HepG2 (cell line): Measurements from ENCODE around the gene CD276. TPM values are rescaled to one million over a fixed set of nuclear protein-coding genes. Genes with fewer than 3 reads are reported as not detected.

Experiments used
- HES4 ChIP-seq: sonication (generic); formaldehyde crosslinking; IDR thresholded peaks from 2 replicates; pipeline ENCODE4 v1.9.0; 2021; ENCODE audit warnings: mild to moderate bottlenecking, missing genetic modification reagents, borderline replicate concordance
- HNRNPL ChIP-seq: fragments of 200-400 bp; formaldehyde crosslinking; IDR thresholded peaks from 2 replicates; pipeline ENCODE4 v1.6.1; 2017; ENCODE audit warnings: mild to moderate bottlenecking, low read depth, low read length
- MAZ ChIP-seq, 2 experiments: sonication (generic) in 1 of 2; formaldehyde crosslinking in 1 of 2; IDR thresholded peaks; 2 replicates each; pipeline versions ENCODE4 v1.5.0 to v1.6.1; 2012 to 2020; ENCODE audit warnings: low read depth in 2 of 2, mild to moderate bottlenecking in 2 of 2, borderline replicate concordance in 1 of 2, improper control_type of control experiment in 1 of 2, low read length in 1 of 2, missing genetic modification reagents in 1 of 2, moderate library complexity in 1 of 2
- PHF8 ChIP-seq: sonication (generic); formaldehyde crosslinking; IDR thresholded peaks from 2 replicates; pipeline ENCODE4 v1.5.0; 2020; ENCODE audit warnings: missing genetic modification reagents
- SAP130 ChIP-seq: IDR thresholded peaks from 2 replicates; pipeline ENCODE4 v1.6.1; 2016; ENCODE audit warnings: low read depth
- SMC3 ChIP-seq: IDR thresholded peaks from 2 replicates; pipeline ENCODE4 v1.6.1; 2011; ENCODE audit warnings: low read length, improper control_type of control experiment
- SP4 ChIP-seq: sonication (generic); formaldehyde crosslinking; IDR thresholded peaks from 2 replicates; pipeline ENCODE4 v1.8.1; 2023; ENCODE audit warnings: mild to moderate bottlenecking, missing genetic modification reagents
- TCF12 ChIP-seq, 2 experiments: fragments of 450-650 bp in 1 of 2; sonication (generic) in 1 of 2; formaldehyde crosslinking in 1 of 2; IDR thresholded peaks; 2 replicates each; pipeline versions ENCODE4 v1.6.1 to v1.8.0; 2017 to 2022; ENCODE audit warnings: antibody characterized with exemption in 1 of 2, mild to moderate bottlenecking in 1 of 2, missing genetic modification reagents in 1 of 2, moderate library complexity in 1 of 2
- YEATS4 ChIP-seq: sonication (generic); formaldehyde crosslinking; IDR thresholded peaks from 2 replicates; pipeline ENCODE4 v1.4.0; 2020; ENCODE audit warnings: missing genetic modification reagents, borderline replicate concordance
- ZKSCAN1 ChIP-seq: fragments of 150-350 bp; IDR thresholded peaks from 2 replicates; pipeline ENCODE4 v1.6.1; 2014; ENCODE audit warnings: low read length
- ZNF34 ChIP-seq: sonication (generic); formaldehyde crosslinking; IDR thresholded peaks from 2 replicates; pipeline ENCODE4 v1.4.0; 2020; ENCODE audit warnings: mild to moderate bottlenecking, missing genetic modification reagents, borderline replicate concordance
- ZNF414 ChIP-seq: sonication (generic); formaldehyde crosslinking; IDR thresholded peaks from 2 replicates; pipeline ENCODE4 v1.5.0; 2020; ENCODE audit warnings: missing genetic modification reagents
- ZNF446 ChIP-seq: sonication (generic); formaldehyde crosslinking; IDR thresholded peaks from 2 replicates; pipeline ENCODE4 v1.5.0; 2020; ENCODE audit warnings: mild to moderate bottlenecking, missing genetic modification reagents
- ZNF547 ChIP-seq: sonication (generic); formaldehyde crosslinking; IDR thresholded peaks from 2 replicates; pipeline ENCODE4 v1.5.1; 2020; ENCODE audit warnings: mild to moderate bottlenecking, missing genetic modification reagents
- ZNF687 ChIP-seq: sonication (generic); formaldehyde crosslinking; IDR thresholded peaks from 2 replicates; pipeline ENCODE4 v1.5.1; 2020; ENCODE audit warnings: mild to moderate bottlenecking, missing genetic modification reagents, moderate library complexity
- ZNF75D ChIP-seq: sonication (generic); formaldehyde crosslinking; IDR thresholded peaks from 2 replicates; pipeline ENCODE4 v1.8.1; 2023; ENCODE audit warnings: missing genetic modification reagents, mild to moderate bottlenecking, borderline replicate concordance
- ZNF777 ChIP-seq: sonication (generic); formaldehyde crosslinking; IDR thresholded peaks from 2 replicates; pipeline ENCODE4 v1.4.0; 2020; ENCODE audit warnings: missing genetic modification reagents
- ZNF883 ChIP-seq: sonication (generic); formaldehyde crosslinking; IDR thresholded peaks from 2 replicates; pipeline ENCODE4 v1.5.1; 2020; ENCODE audit warnings: mild to moderate bottlenecking, missing genetic modification reagents; ENCODE audit errors: not compliant biosample characterization
- polyA plus RNA-seq, 8 experiments: library from polyadenylated mRNA; depleted of rRNA in 3 of 8; stranded (reverse) in 7 of 8; unstranded in 1 of 8; fragments of >200 nt; fragmentation: Illumina TruSeq in 4 of 8; extraction: Trizol in 4 of 8; gene quantifications; 2 replicates each; pipeline versions ENCODE4 v1.2.1 to v1.2.3, GENCODE V29; 2011 to 2016; ENCODE audit warnings: low read depth in 4 of 8, missing spikeins in 1 of 8, mixed read lengths in 1 of 8; ENCODE audit not compliant: insufficient read depth in 1 of 8
- total RNA-seq, 5 experiments: library from RNA; depleted of rRNA; stranded (reverse); fragments of >200 nt; fragmentation: Illumina TruSeq; extraction: Trizol; gene quantifications; 2 replicates each; pipeline ENCODE4 v1.2.3, GENCODE V29; 2016; ENCODE audit warnings: low read depth in 1 of 5
- TF ChIP-seq, protein P1 (sequence below): sonication (generic); formaldehyde crosslinking; IDR thresholded peaks from 2 replicates; pipeline ENCODE4 v1.4.0; 2020; ENCODE audit warnings: missing genetic modification reagents, borderline replicate concordance

CD276 gene
- total and polyA plus RNA-seq, 2 of the 13 experiments (the other 11 are each of a cell fraction or from before 2014, with no cell fraction given) = 24.6 to 55.2 TPM

DNA sequence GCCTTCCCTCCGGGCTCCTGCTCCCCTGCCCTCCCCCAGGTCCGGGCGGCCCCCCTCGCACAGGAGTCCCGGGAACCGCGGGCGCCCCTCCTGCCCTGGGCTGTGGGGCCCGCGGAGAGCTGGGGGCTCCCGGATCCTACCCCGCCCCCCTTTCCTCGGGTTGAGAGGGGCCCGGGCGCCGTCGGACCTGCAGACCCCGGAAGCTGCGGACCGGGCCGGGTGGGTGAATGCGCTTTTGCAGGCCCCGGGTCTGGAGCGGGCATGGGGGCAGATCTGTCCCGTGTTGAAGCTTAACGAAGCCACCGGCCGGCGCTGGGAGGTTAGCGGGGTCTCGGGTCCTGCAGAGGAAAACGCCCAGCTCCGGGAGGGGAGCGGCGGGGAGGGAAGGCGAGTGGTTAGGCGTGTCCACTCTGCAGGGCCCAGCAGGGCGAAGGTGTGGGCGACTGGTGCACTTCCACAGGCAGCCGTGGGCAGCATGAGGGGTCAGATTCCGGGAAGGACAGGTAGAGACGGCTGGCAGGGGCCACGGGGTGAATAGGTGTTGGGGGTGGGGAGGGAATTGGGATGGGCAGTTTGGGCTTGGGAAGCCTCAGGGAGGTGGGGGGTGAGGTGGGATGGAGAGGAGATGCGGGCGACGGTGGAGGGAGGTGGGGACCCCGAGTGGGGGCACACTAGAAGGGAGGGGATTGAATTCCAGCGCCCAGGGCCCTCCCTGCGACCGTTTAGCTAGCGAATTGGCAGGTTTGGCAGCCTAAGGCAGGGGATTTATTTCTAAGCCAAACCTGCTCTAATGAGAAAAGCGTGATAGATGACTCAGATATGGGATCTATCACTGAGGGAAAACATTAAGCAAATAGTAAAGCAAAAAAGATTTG lies 635 bp downstream of the CD276 start (continued):
- TF ChIP-seq SAP130 (CRISPR knock-in tag) (peak; percentile 48), YEATS4 (peak; percentile 5; the same call in 1 of the 2 replicates), ZNF34 (CRISPR knock-in tag) (0 out of 2 replicates have a peak, but pooled peaks have one; percentile 38), ZNF446 (CRISPR knock-in tag) (peak; percentile 80), PHF8 (CRISPR knock-in tag) (peak; percentile 69), ZNF883 (CRISPR knock-in tag) (peak; percentile 39), HNRNPL (0 out of 2 replicates have a peak, but pooled peaks have one; percentile 37), SP4 (CRISPR knock-in tag) (no peak), ZNF687 (CRISPR knock-in tag) (peak; percentile 57), SMC3 (no peak), HES4 (CRISPR knock-in tag) (0 out of 2 replicates have a peak, but pooled peaks have one; percentile 34), ZKSCAN1 (no peak), MAZ (IDR thresholded peaks at IDR 0.05; ENCODE audit: borderline replicate concordance, low read depth, low read length) (no peak), MAZ (CRISPR knock-in tag; IDR thresholded peaks at IDR 0.05; ENCODE audit: low read depth) (peak; percentile 35; the same call in 1 of the 2 replicates), ZNF777 (CRISPR knock-in tag) (peak; percentile 43; the same call in 1 of the 2 replicates), TCF12 (IDR thresholded peaks at IDR 0.05) (no peak), TCF12 (CRISPR knock-in tag; IDR thresholded peaks at IDR 0.05) (peak; percentile 51; the same call in 1 of the 2 replicates), ZNF75D (CRISPR knock-in tag) (no peak), ZNF414 (CRISPR knock-in tag) (no peak), ZNF547 (CRISPR knock-in tag) (0 out of 2 replicates have a peak, but pooled peaks have one; percentile 19)
- TF ChIP-seq, protein P1, sequence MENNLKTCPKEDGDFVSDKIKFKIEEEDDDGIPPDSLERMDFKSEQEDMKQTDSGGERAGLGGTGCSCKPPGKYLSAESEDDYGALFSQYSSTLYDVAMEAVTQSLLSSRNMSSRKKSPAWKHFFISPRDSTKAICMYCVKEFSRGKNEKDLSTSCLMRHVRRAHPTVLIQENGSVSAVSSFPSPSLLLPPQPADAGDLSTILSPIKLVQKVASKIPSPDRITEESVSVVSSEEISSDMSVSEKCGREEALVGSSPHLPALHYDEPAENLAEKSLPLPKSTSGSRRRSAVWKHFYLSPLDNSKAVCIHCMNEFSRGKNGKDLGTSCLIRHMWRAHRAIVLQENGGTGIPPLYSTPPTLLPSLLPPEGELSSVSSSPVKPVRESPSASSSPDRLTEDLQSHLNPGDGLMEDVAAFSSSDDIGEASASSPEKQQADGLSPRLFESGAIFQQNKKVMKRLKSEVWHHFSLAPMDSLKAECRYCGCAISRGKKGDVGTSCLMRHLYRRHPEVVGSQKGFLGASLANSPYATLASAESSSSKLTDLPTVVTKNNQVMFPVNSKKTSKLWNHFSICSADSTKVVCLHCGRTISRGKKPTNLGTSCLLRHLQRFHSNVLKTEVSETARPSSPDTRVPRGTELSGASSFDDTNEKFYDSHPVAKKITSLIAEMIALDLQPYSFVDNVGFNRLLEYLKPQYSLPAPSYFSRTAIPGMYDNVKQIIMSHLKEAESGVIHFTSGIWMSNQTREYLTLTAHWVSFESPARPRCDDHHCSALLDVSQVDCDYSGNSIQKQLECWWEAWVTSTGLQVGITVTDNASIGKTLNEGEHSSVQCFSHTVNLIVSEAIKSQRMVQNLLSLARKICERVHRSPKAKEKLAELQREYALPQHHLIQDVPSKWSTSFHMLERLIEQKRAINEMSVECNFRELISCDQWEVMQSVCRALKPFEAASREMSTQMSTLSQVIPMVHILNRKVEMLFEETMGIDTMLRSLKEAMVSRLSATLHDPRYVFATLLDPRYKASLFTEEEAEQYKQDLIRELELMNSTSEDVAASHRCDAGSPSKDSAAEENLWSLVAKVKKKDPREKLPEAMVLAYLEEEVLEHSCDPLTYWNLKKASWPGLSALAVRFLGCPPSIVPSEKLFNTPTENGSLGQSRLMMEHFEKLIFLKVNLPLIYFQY (CRISPR knock-in tag) = 0 out of 2 replicates have a peak, but pooled peaks have one; percentile 11
